Measurements from ENCODE around the gene CWH43. TPM values are rescaled to one million over a fixed set of nuclear protein-coding genes. Genes with fewer than 3 reads are reported as not detected.
"Not testable (repeated sequence)": the region's sequence is repeated elsewhere in the genome, so short reads cannot be mapped to it uniquely, and the experiment has no call there.

Gene CWH43
- total RNA-seq, 1 experiment from 2014 or later, result not detected

DNA sequence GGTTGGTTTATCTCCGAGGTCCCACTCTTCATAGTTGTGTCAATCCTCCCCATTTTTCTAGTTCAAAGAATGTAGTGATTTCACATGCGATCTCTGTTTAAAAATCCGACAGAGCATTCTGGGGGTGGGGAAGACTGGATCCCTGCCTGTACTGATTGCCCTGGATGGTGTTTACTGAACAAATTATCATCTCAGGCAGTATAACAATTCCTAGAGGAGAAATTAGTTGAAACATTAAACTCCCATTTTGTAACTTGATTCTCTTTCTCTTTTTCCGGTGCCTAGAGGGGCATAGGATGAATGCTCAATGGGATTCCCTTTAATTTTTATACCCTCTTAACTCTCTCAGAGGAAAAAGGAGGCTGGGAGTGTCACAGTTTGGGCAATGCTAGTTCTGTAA, 10.0 kb upstream of the CWH43 start:
- DNase-seq (ENCODE audit: low read depth), result no peak

DNA sequence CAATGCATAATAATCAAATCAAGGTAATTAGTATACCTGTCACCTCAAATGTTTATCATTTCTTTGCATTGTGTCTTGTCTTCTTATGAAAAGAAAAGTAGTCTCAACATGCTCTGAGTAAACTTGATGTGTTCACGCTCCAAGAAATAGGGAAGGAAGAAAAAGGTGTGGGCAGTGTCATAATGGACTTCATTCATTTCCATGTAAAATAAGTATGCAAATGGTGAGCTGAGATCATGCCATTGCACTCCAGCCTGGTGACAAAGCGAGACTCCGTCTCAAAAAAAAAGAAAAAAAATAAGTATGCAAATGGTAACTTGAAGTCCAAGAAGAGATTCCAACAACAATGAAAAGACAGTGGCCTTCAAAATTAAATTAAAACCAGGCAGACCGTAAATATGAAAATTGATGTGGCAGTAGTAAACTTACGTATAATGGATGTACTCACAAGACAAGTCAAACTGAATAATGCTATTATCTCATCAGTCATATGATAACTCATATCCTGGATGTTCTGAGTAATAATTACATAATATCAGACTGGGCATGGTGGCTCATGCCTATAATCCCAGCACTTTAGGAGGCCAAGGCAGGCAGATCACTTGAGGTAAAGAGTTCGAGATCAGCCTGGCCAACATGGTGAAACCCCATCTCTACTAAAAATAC, 6.0 kb upstream of the CWH43 start:
- no peak for DNase-seq (ENCODE audit: low read depth)

DNA sequence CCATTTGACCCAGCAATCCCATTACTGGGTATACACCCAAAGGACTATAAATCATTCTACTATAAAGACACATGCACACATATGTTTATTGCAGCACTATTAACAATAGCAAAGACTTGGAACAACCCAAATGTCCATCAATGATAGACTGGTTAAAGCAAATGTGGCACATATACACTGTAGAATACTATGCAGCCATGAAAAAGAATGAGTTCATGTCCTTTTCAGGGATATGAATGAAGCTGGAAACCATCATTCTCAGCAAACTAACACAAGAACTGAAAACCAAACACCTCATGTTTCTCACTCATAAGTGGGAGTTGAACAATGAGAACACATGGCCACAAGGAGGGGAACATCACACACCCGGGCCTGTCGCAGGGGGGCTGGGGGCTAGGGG, 2.1 kb upstream of the CWH43 start:
- not testable (repeated sequence) for DNase-seq (ENCODE audit: low read depth)

DNA sequence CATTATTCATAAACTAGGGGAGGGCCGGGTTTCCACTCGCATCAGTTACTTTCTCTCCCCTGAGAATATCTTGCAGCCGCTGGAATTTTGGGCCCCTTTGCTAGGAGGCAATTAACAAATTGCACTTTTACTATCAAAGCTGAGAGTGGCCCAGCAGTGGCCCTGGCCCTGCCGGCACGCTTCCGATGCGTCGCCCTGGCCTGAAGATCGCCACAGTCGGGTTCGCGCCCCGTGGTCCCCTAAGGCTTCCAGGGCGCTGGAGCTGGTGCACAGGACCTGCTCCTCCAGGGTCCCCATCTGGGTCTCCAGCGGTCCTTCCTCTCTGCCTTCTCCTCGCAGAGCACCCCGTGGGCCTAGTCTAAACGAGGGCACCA, 486 bp upstream of the CWH43 start:
- no peak for DNase-seq (ENCODE audit: low read depth)

DNA sequence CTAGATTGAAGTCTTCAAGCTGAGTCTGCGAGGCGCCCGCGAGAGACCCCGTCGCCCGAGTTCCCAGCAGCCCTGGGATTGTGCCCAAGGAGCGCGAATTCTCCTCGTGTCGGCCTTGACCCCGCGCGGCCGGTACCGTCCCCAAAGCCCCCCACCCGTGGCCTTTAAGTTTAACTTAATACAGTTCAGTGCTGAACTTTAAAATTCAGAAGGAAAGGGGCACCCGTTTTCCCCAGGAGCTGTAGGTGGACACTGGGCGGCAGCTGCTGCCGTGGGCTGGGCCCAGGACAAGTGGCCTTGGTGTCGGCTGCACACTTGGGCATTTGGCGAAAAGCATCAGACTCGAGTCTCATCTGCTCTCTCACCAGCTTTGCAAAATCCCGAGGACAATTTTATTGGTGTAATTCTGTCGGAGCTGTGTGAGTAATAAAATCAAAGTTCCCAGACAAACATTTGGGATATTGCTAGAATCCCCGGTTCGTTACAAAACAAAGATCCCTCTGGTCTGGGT, 634 bp downstream of the CWH43 start:
- no peak for DNase-seq (ENCODE audit: low read depth)

GRCh38 chr4:48989461-48990203, 3.6 kb downstream of the CWH43 start:
- DNase-seq (ENCODE audit: low read depth), result no peak

GRCh38 chr4:48991357-48991756, 5.3 kb downstream of the CWH43 start:
- no peak for DNase-seq (ENCODE audit: low read depth)

DNA sequence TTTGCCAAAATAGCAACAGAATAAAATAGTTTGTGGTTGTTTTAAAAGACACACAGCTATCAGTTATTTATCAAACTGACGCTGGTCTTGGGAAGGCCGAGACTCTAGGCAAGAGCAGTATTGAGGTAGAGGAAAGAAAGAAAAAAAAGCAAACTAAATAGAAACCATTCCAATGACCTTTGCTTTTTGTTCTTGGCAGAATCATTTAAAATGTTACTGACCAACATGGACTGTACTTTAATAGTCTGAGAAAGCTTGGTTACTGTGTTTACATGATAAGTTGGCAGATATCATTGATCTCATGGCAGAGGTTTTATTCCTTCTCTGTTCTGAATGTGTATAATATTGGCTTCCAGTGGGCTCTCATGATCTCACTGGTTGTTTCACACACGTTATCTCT, 11.9 kb downstream of the CWH43 start:
- DNase-seq (ENCODE audit: low read depth), result no peak

DNA sequence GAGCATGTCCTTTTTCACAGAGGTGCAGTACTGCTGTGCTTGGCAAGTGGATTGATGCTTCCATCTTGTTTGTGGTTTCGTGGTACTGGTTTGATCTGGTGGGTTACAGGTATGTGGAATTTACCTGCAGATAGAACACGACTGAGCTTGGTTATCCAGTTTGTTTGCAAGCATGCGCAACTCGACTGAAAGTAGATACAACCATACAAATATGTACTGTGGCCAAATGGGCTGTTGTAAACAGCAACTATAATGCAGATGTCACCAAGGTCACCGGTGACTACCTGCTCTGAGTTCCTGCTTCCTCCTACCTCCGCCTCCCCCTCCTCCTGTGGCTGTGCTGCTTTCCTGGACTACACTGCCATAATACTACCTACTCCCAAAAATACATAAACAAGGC, 12.4 kb downstream of the CWH43 start:
- DNase-seq (ENCODE audit: low read depth), result no peak

GRCh38 chr4:49000806-49001205, 14.7 kb downstream of the CWH43 start:
- no peak for DNase-seq (ENCODE audit: low read depth)

GRCh38 chr4:49002931-49003330, 16.9 kb downstream of the CWH43 start:
- no peak for DNase-seq (ENCODE audit: low read depth)

GRCh38 chr4:49018718-49019295, 32.7 kb downstream of the CWH43 start:
- DNase-seq (ENCODE audit: low read depth), result no peak

GRCh38 chr4:49032440-49033161, 46.5 kb downstream of the CWH43 start:
- peak; percentile 35 for DNase-seq (ENCODE audit: low read depth)

GRCh38 chr4:49036528-49036927, 50.5 kb downstream of the CWH43 start:
- no peak for DNase-seq (ENCODE audit: low read depth)

DNA sequence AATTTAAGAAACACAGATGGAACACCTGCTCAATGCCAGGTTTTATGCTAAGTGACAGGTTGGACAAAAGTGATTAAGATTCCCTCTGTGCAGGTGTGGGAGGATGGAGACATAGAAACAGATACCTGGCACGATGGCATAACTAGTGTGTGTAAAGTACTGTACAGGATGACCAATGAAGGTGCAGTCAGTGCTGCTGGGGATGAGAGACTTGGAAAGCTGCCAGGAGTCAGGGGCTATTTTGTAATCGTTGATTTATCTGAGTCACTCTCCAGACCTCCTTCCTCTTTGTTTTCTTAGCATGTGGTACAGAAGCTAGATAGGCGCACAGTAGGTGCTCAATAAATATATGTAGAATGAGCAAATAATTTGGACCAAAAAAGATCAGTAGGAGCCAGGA, 58.2 kb downstream of the CWH43 start:
- DNase-seq (ENCODE audit: low read depth), result no peak

DNA sequence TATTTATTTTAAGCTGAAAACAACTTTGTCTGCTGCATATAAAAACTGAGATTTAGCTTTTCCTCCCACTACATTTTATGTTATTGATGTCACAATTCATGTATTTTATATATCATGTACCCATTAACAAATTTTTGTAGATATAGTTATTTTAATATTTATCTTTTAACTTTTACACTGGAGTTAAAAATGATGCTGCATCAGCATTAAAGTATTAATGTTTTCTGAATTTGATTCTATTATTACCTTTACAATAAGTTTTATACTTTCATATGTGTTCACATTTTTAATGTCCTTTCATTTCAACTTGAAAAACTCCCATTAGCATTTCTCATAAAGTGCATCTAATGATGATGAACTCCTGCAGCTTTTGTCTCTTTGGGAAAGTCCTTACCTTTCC, 72.2 kb downstream of the CWH43 start:
- no peak for DNase-seq (ENCODE audit: low read depth)

GRCh38 chr4:49063670-49064069, 77.6 kb downstream of the CWH43 start:
- DNase-seq (ENCODE audit: low read depth), result no peak

DNA sequence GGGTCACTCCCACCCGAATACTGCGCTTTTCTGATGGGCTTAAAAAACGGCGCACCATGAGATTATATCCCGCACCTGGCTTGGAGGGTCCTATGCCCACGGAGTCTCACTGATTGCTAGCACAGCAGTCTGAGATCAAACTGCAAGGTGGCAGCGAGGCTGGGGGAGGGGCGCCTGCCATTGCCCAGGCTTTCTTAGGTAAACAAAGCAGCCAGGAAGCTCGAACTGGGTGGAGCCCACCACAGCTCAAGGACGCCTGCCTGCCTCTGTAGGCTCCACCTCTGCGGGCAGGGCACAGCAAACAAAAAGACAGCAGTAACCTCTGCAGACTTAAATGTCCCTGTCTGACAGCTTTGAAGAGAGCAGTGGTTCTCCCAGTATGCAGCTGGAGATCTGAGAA, 86.1 kb downstream of the CWH43 start:
- DNase-seq (ENCODE audit: low read depth), result not testable (repeated sequence)

DNA sequence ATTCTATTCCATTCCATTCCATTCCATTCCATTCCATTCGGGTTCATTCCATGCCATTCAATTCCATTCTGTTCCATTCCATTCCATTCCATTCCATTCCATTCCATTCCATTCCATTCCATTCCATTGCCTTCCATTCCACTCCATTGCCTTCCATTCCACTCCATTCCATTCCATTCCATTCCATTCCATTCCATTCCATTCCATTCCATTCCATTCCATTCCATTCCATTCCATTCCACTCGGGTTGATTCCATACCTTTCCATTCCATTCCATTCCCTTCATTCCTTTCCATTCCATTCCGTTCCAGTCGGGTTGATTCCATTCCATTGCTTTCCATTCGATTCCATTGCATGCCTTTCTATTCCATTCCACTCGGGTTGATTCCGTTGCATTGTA, 105.8 kb downstream of the CWH43 start:
- not testable (repeated sequence) for DNase-seq (ENCODE audit: low read depth)

- DNase-seq (ENCODE audit: low read depth), result not testable (repeated sequence)
These were observed 106.6 kb downstream of the CWH43 start for GRCh38 chr4:49092608-49093135.

- not testable (repeated sequence) for DNase-seq (ENCODE audit: low read depth)
These were observed 110.1 kb downstream of the CWH43 start for GRCh38 chr4:49096215-49096614.

DNA sequence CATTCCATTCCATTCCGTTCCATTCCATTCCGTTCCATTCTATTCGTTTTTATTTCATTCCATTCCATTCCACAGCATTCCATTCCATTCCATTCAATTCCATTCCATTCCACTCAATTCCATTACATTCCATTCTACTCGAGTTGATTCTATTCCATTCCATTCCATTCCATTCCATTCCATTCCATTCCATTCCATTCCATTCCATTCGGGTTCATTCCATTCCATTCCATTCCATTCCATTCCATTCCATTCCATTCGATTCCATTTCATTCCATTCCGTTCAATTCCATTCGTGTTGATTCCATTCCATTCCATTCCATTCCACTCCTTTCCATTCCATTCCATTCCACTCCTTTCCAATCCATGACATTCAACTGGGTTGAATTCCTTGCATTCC, 110.6 kb downstream of the CWH43 start:
- not testable (repeated sequence) for DNase-seq (ENCODE audit: low read depth)
